HEK293 (cell line): ENCODE results near the gene CREB3.

ENCODE experiments used
- CTCF ChIA-PET: fragments of 350-600 bp; formaldehyde crosslinking; extraction: SDS; loops from one replicate; lab custom pipeline; 2021; ENCODE audit warnings: antibody characterized with exemption; lab: Yijun Ruan, JAX
- POLR2A ChIA-PET: fragments of 300-600 bp; formaldehyde crosslinking; extraction: SDS; loops from one replicate; lab custom pipeline; 2020; ENCODE audit warnings: antibody characterized with exemption, inconsistent platforms; lab: Yijun Ruan, JAX
- H3K27ac ChIP-seq: fragments of 200-500 bp; sonication (Bioruptor generic); 2 replicates; pipeline ENCODE4 v1.5.1; 2014; ENCODE audit warnings: low read depth, low read length, control low read depth, inconsistent platforms; ENCODE audit errors: extremely low read depth
- H3K36me3 ChIP-seq, 2 experiments: fragments of 200-500 bp in 1 of 2; sonication (Bioruptor generic) in 1 of 2; 1 replicate in 1 of 2; 2 replicates in 1 of 2; pipeline ENCODE4 v1.5.1; 2014 to 2017; ENCODE audit warnings: inconsistent platforms in 2 of 2, low read length in 2 of 2; ENCODE audit not compliant: control insufficient read depth in 2 of 2, insufficient read depth in 1 of 2
- H3K4me1 ChIP-seq: fragments of 200-500 bp; sonication (Bioruptor generic); 2 replicates; pipeline ENCODE4 v1.5.1; 2014; ENCODE audit warnings: mild to moderate bottlenecking, low read length, inconsistent platforms; ENCODE audit not compliant: control insufficient read depth, insufficient read depth
- H3K4me3 ChIP-seq: 2 replicates; pipeline ENCODE4 v1.5.1; 2011; ENCODE audit warnings: low read depth, mild to moderate bottlenecking, control low read depth, low read length, moderate library complexity
- H3K9me3 ChIP-seq: fragments of 200-500 bp; sonication (Bioruptor generic); 2 replicates; pipeline ENCODE4 v1.5.1; 2014; ENCODE audit warnings: low read depth, low read length, inconsistent platforms; ENCODE audit not compliant: control insufficient read depth, insufficient read depth
- GLI2 ChIP-seq: fragments of 450-650 bp; formaldehyde crosslinking; IDR thresholded peaks from 2 replicates; pipeline ENCODE4; 2017; ENCODE audit warnings: missing biosample characterization, missing genetic modification characterization, low read depth, borderline replicate concordance
- GLIS1 ChIP-seq: fragments of 450-650 bp; formaldehyde crosslinking; IDR thresholded peaks from 2 replicates; pipeline ENCODE4 v1.5.1; 2016; ENCODE audit warnings: missing biosample characterization, missing genetic modification characterization
- MEIS1 ChIP-seq: sonication (generic); formaldehyde crosslinking; IDR thresholded peaks from 2 replicates; pipeline ENCODE4 v1.8.1; 2022; ENCODE audit warnings: missing genetic modification reagents, mild to moderate bottlenecking, borderline replicate concordance
- ZBTB44 ChIP-seq: fragments of 450-650 bp; IDR thresholded peaks from 2 replicates; pipeline ENCODE4 v1.5.1; 2018; ENCODE audit warnings: missing biosample characterization, mild to moderate bottlenecking, missing genetic modification characterization
- ZIC2 ChIP-seq: fragments of 450-650 bp; formaldehyde crosslinking; IDR thresholded peaks from 2 replicates; pipeline ENCODE4 v1.5.1; 2016; ENCODE audit warnings: missing biosample characterization, missing genetic modification characterization
- ZNF140 ChIP-seq: fragments of 450-650 bp; formaldehyde crosslinking; IDR thresholded peaks from 2 replicates; pipeline ENCODE4 v1.5.1; 2016; ENCODE audit warnings: missing biosample characterization, missing genetic modification characterization
- ZNF175 ChIP-seq: fragments of 450-650 bp; formaldehyde crosslinking; IDR thresholded peaks from 2 replicates; pipeline ENCODE4 v1.5.1; 2016; ENCODE audit warnings: missing biosample characterization, missing genetic modification characterization
- ZNF2 ChIP-seq: fragments of 450-650 bp; formaldehyde crosslinking; IDR thresholded peaks from 2 replicates; pipeline ENCODE4 v1.5.1; 2016; ENCODE audit warnings: missing biosample characterization, missing genetic modification characterization
- ZNF341 ChIP-seq: fragments of 450-650 bp; formaldehyde crosslinking; IDR thresholded peaks from 2 replicates; pipeline ENCODE4; 2016; ENCODE audit warnings: low read depth, missing biosample characterization, missing genetic modification characterization
- ZNF488 ChIP-seq: fragments of 450-650 bp; formaldehyde crosslinking; IDR thresholded peaks from 2 replicates; pipeline ENCODE4 v1.5.1; 2016; ENCODE audit warnings: missing biosample characterization, missing genetic modification characterization
- TF ChIP-seq, protein P1 (sequence below): fragments of 450-650 bp; formaldehyde crosslinking; IDR thresholded peaks from 2 replicates; pipeline ENCODE4 v1.5.1; 2016; ENCODE audit warnings: missing biosample characterization, missing genetic modification characterization
- TF ChIP-seq, protein P2 (sequence below): fragments of 450-650 bp; formaldehyde crosslinking; IDR thresholded peaks from 2 replicates; pipeline ENCODE4 v1.5.1; 2017; ENCODE audit warnings: missing biosample characterization, mild to moderate bottlenecking, missing genetic modification characterization, moderate library complexity
- TF ChIP-seq, protein P3 (sequence below): IDR thresholded peaks from 2 replicates; pipeline ENCODE4 v1.6.1; 2011; ENCODE audit warnings: mild to moderate bottlenecking, low read depth, low read length, borderline replicate concordance
- TF ChIP-seq, protein P4 (sequence below): fragments of 450-650 bp; formaldehyde crosslinking; IDR thresholded peaks from 2 replicates; pipeline ENCODE4 v1.5.1; 2016; ENCODE audit warnings: missing biosample characterization, missing genetic modification characterization
- TF ChIP-seq, protein P5 (sequence below): fragments of 450-650 bp; formaldehyde crosslinking; IDR thresholded peaks from 2 replicates; pipeline ENCODE4 v1.5.1; 2017; ENCODE audit warnings: missing biosample characterization, missing genetic modification characterization

CREB3 gene

DNA sequence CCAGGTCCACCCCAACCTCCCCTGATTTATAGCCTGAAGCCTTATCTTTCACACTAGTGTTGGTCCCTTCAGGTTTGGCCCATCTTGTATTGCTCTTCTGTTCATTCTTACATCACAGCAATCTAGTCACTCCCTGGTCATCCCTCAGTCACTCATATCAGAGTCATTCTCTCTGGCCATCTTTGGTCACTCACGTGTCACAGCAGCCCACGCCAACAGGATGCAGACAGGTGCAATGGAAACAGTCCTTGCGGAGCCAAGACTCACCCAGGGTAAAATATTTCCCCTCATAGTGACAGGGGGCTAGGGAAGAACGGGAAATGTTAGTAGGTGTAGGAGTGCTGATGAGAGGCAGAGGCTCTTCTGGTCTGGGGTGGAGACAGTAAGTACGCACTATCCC, 21.0 kb downstream of the CREB3 start:
- ChIA-PET CTCF (interaction anchor here (0.6 to 1.6 kb wide), 4 partner anchors 12 to 107 kb away, joined by 3 to 4 read pairs (median 3); no protein-coding TSS in a partner anchor), POLR2A (no interaction called here)
- no peak overlapping the region for H3K27ac ChIP-seq
- peaks cover 2% of the 10 kb centered on the region; the same call in 1 of the 2 replicates for H3K4me1 ChIP-seq
- no peak overlapping the region for H3K4me3 ChIP-seq
- no peaks in the 10 kb centered on the region for H3K9me3 ChIP-seq
- peaks cover 5 to 58% of the 10 kb centered on the region in 2 experiments; a peak in 1 of 3 replicates for H3K36me3 ChIP-seq
- TF ChIP-seq, protein P1, sequence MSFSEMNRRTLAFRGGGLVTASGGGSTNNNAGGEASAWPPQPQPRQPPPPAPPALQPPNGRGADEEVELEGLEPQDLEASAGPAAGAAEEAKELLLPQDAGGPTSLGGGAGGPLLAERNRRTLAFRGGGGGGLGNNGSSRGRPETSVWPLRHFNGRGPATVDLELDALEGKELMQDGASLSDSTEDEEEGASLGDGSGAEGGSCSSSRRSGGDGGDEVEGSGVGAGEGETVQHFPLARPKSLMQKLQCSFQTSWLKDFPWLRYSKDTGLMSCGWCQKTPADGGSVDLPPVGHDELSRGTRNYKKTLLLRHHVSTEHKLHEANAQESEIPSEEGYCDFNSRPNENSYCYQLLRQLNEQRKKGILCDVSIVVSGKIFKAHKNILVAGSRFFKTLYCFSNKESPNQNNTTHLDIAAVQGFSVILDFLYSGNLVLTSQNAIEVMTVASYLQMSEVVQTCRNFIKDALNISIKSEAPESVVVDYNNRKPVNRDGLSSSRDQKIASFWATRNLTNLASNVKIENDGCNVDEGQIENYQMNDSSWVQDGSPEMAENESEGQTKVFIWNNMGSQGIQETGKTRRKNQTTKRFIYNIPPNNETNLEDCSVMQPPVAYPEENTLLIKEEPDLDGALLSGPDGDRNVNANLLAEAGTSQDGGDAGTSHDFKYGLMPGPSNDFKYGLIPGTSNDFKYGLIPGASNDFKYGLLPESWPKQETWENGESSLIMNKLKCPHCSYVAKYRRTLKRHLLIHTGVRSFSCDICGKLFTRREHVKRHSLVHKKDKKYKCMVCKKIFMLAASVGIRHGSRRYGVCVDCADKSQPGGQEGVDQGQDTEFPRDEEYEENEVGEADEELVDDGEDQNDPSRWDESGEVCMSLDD (tag by site-specific recombination): no peak
- TF ChIP-seq ZNF341: no peak
- no peak for TF ChIP-seq ZNF2 (tag by site-specific recombination)
- TF ChIP-seq, protein P2, sequence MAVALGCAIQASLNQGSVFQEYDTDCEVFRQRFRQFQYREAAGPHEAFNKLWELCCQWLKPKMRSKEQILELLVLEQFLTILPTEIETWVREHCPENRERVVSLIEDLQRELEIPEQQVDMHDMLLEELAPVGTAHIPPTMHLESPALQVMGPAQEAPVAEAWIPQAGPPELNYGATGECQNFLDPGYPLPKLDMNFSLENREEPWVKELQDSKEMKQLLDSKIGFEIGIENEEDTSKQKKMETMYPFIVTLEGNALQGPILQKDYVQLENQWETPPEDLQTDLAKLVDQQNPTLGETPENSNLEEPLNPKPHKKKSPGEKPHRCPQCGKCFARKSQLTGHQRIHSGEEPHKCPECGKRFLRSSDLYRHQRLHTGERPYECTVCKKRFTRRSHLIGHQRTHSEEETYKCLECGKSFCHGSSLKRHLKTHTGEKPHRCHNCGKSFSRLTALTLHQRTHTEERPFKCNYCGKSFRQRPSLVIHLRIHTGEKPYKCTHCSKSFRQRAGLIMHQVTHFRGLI: no peak
- no peak for TF ChIP-seq ZIC2

DNA sequence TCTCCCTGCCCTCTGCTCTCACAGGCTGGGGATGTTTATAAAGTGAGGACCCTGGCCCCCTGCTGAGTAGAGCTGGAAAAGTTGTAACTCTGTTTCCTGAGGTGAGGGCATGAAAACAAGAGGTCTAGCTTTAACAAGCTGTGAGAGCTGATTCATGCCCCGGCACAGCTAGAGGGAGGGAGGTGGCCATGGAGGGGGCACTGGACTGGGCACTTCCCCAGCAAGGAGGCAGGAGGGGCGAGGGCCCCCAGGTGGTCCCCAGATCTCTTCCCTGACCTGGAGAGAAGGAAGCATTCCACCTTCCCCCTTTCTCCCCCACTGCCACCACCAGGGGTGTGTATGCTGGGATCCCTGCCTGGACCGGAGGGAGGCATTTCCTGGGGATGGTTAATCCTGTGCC, 21.8 kb downstream of the CREB3 start, which contains the start of gene MSMP:
Gene MSMP, minus strand, starts transcription at position 13 of the 400 bp plus-strand sequence. CDS start 147 bp downstream, outside the sequence.
- TF ChIP-seq ZNF488 (no peak), ZIC2 (peak; percentile 85), GLIS1 (peak; percentile 88)
- Histone ChIP-seq H3K36me3 (peaks cover 5 to 58% of the 10 kb centered on the region in 2 experiments; a peak in 1 of 3 replicates), H3K27ac (no peak within 1 kb of the TSS), H3K4me3 (no peak within 1 kb of the TSS), H3K4me1 (peaks cover 3% of the 10 kb centered on the region; the same call in 1 of the 2 replicates), H3K9me3 (no peaks in the 10 kb centered on the region)
- POLR2A ChIA-PET: interaction anchor here (1.7 kb wide), 1 partner anchor 19 kb away, joined by 4 read pairs; no protein-coding TSS in a partner anchor
- CTCF ChIA-PET: no interaction called here

DNA sequence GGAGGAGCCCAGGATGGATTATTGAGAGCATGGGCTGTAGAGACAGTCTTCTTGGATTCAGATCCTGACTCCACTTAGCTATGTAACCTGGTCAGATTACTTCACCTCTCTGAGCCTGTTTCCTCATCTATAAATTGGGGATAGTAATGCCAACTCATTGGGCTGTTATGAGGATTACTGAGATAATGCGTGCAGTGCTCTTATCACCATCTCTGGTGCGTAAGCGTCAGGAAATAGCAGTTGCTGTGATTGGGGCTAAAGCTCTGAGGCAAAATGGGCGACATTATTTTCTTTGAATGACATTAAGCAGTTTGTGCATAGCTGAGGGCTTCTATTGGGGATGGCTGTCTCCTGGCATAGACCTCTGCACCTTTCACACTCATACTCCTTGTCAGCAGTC, 22.6 kb downstream of the CREB3 start:
- TF ChIP-seq ZNF140 (tag by site-specific recombination): no peak
- no peak for TF ChIP-seq ZNF175 (tag by site-specific recombination)
- TF ChIP-seq, protein P3, sequence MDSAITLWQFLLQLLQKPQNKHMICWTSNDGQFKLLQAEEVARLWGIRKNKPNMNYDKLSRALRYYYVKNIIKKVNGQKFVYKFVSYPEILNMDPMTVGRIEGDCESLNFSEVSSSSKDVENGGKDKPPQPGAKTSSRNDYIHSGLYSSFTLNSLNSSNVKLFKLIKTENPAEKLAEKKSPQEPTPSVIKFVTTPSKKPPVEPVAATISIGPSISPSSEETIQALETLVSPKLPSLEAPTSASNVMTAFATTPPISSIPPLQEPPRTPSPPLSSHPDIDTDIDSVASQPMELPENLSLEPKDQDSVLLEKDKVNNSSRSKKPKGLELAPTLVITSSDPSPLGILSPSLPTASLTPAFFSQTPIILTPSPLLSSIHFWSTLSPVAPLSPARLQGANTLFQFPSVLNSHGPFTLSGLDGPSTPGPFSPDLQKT: no peak
- TF ChIP-seq, protein P4, sequence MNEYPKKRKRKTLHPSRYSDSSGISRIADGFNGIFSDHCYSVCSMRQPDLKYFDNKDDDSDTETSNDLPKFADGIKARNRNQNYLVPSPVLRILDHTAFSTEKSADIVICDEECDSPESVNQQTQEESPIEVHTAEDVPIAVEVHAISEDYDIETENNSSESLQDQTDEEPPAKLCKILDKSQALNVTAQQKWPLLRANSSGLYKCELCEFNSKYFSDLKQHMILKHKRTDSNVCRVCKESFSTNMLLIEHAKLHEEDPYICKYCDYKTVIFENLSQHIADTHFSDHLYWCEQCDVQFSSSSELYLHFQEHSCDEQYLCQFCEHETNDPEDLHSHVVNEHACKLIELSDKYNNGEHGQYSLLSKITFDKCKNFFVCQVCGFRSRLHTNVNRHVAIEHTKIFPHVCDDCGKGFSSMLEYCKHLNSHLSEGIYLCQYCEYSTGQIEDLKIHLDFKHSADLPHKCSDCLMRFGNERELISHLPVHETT: no peak
- TF ChIP-seq ZBTB44 (tag by site-specific recombination): no peak
- no peak for TF ChIP-seq GLI2 (tag by site-specific recombination)
- no peak for TF ChIP-seq MEIS1 (CRISPR knock-in tag)
- TF ChIP-seq, protein P5, sequence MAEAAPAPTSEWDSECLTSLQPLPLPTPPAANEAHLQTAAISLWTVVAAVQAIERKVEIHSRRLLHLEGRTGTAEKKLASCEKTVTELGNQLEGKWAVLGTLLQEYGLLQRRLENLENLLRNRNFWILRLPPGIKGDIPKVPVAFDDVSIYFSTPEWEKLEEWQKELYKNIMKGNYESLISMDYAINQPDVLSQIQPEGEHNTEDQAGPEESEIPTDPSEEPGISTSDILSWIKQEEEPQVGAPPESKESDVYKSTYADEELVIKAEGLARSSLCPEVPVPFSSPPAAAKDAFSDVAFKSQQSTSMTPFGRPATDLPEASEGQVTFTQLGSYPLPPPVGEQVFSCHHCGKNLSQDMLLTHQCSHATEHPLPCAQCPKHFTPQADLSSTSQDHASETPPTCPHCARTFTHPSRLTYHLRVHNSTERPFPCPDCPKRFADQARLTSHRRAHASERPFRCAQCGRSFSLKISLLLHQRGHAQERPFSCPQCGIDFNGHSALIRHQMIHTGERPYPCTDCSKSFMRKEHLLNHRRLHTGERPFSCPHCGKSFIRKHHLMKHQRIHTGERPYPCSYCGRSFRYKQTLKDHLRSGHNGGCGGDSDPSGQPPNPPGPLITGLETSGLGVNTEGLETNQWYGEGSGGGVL (tag by site-specific recombination): no peak
- Histone ChIP-seq H3K36me3 (peaks cover 5 to 58% of the 10 kb centered on the region in 2 experiments; a peak in 1 of 3 replicates), H3K27ac (no peak overlapping the region), H3K4me1 (peaks cover 3% of the 10 kb centered on the region), H3K4me3 (no peak overlapping the region), H3K9me3 (no peaks in the 10 kb centered on the region)
- CTCF ChIA-PET: interaction anchor here (0.6 to 1.6 kb wide), 4 partner anchors 20 to 141 kb away, joined by 3 to 6 read pairs (median 4); no protein-coding TSS in a partner anchor
- POLR2A ChIA-PET: interaction anchor here (1.7 kb wide), 1 partner anchor 20 kb away, joined by 4 read pairs; no protein-coding TSS in a partner anchor
